Liver (tissue), 9 donors: ENCODE data around the gene RILP. TPM values are rescaled to one million over a fixed set of nuclear protein-coding genes. Genes with fewer than 3 reads are reported as not detected.

Experiments used
- DNase-seq: peaks from one replicate; pipeline ENCODE4 v3.0.0-alpha.2; 2017; ENCODE audit warnings: low spot score
- H3K27ac ChIP-seq, 2 donors: one replicate each; pipeline ENCODE4 v1.7.0; 2013; ENCODE audit warnings: inconsistent platforms in 2 of 2, low read length in 2 of 2, control low read depth in 1 of 2, low read depth in 1 of 2, mild to moderate bottlenecking in 1 of 2
- H3K27me3 ChIP-seq, 4 donors: one replicate each; pipeline versions ENCODE4 v1.6.1 to v1.7.0; 2013; ENCODE audit warnings: low read length in 3 of 4, inconsistent platforms in 1 of 4, mild to moderate bottlenecking in 1 of 4, moderate library complexity in 1 of 4; ENCODE audit not compliant: control insufficient read depth in 4 of 4, insufficient read depth in 4 of 4
- H3K36me3 ChIP-seq, 4 donors: one replicate each; pipeline versions ENCODE4 v1.6.1 to v1.7.0; 2013; ENCODE audit warnings: low read length in 3 of 4, mild to moderate bottlenecking in 3 of 4, low read depth in 1 of 4, moderate library complexity in 1 of 4; ENCODE audit not compliant: control insufficient read depth in 4 of 4, insufficient read depth in 3 of 4
- H3K4me1 ChIP-seq, 4 donors: one replicate each; pipeline versions ENCODE4 v1.6.1 to v1.7.0; 2013; ENCODE audit warnings: low read length in 3 of 4, mild to moderate bottlenecking in 3 of 4, moderate library complexity in 1 of 4; ENCODE audit not compliant: control insufficient read depth in 4 of 4, insufficient read depth in 4 of 4
- H3K4me3 ChIP-seq, 3 donors: one replicate each; pipeline versions ENCODE4 v1.6.1 to v1.7.0; 2013; ENCODE audit warnings: low read length in 3 of 3, control low read depth in 1 of 3, low read depth in 1 of 3, mild to moderate bottlenecking in 1 of 3
- H3K9ac ChIP-seq, 2 donors: one replicate each; pipeline ENCODE4 v1.7.0; 2013; ENCODE audit warnings: low read length in 2 of 2, mild to moderate bottlenecking in 2 of 2, moderate library complexity in 2 of 2, control low read depth in 1 of 2, low read depth in 1 of 2
- H3K9me3 ChIP-seq, 4 donors: one replicate each; pipeline versions ENCODE4 v1.6.1 to v1.7.0; 2013; ENCODE audit warnings: low read length in 3 of 4; ENCODE audit not compliant: control insufficient read depth in 4 of 4
- EGR1 ChIP-seq, 2 donors: IDR thresholded peaks; 2 replicates each; pipeline ENCODE4 v1.6.1; 2016 to 2018; ENCODE audit warnings: antibody characterized with exemption in 2 of 2, low read depth in 2 of 2
- FOXA1 ChIP-seq: IDR thresholded peaks from 2 replicates; pipeline ENCODE4 v1.6.1; 2016; ENCODE audit warnings: antibody characterized with exemption
- FOXA2 ChIP-seq: IDR thresholded peaks from 2 replicates; pipeline ENCODE4 v1.6.1; 2016; ENCODE audit warnings: antibody characterized with exemption
- GABPA ChIP-seq, 2 donors: IDR thresholded peaks in 1 of 2; conservative IDR thresholded peaks in 1 of 2; 2 replicates each; pipeline ENCODE4 v1.6.1; 2016; ENCODE audit warnings: antibody characterized with exemption in 2 of 2, mild to moderate bottlenecking in 1 of 2, moderate library complexity in 1 of 2
- HNF4A ChIP-seq, 2 donors: conservative IDR thresholded peaks; 2 replicates each; pipeline ENCODE4 v1.6.1; 2016; ENCODE audit warnings: antibody characterized with exemption in 2 of 2, mild to moderate bottlenecking in 2 of 2
- HNF4G ChIP-seq: IDR thresholded peaks from 2 replicates; pipeline ENCODE4 v1.6.1; 2016; ENCODE audit warnings: antibody characterized with exemption
- NR2F2 ChIP-seq: IDR thresholded peaks from 2 replicates; pipeline ENCODE4 v1.6.1; 2016; ENCODE audit warnings: antibody characterized with exemption
- RAD21 ChIP-seq, 2 donors: IDR thresholded peaks; 2 replicates each; pipeline ENCODE4 v1.6.1; 2016; ENCODE audit warnings: antibody characterized with exemption in 2 of 2, mild to moderate bottlenecking in 2 of 2
- SP1 ChIP-seq: IDR thresholded peaks from 2 replicates; pipeline ENCODE4 v1.6.1; 2018; ENCODE audit warnings: antibody characterized with exemption, mild to moderate bottlenecking
- TAF1 ChIP-seq: conservative IDR thresholded peaks from 2 replicates; pipeline ENCODE4 v1.6.1; 2016; ENCODE audit warnings: antibody characterized with exemption, mild to moderate bottlenecking
- YY1 ChIP-seq: IDR thresholded peaks from 2 replicates; pipeline ENCODE4 v1.6.1; 2016; ENCODE audit warnings: antibody characterized with exemption, mild to moderate bottlenecking
- whole genome bisulfite sequencing: extraction: QIAGEN DNeasy Blood & Tissue Kit; methylation state at CpG from one replicate; pipeline ENCODE4 v1.1.7; 2013; 5-methylcytosine and 5-hydroxymethylcytosine counted together
- polyA plus RNA-seq, 2 donors: library from polyadenylated mRNA; stranded (reverse) in 1 of 2; unstranded in 1 of 2; fragments of 200-250 nt in 1 of 2; fragments of >200 nt in 1 of 2; fragmentation: Nextera tagmentation in 1 of 2; extraction: Ambion mirVana in 1 of 2; gene quantifications; one replicate each; pipeline versions ENCODE4 v1.2.1 to v1.2.3, GENCODE V29; 2013 to 2015
- total RNA-seq, 2 donors: library from RNA; depleted of rRNA; stranded (reverse); fragments of >200 nt; gene quantifications; one replicate each; pipeline ENCODE4 v1.2.3, GENCODE V29; 2014
- TF ChIP-seq, protein P1 (sequence below): IDR thresholded peaks from 2 replicates; pipeline ENCODE4 v1.6.1; 2016; ENCODE audit warnings: antibody characterized with exemption
- TF ChIP-seq, protein P2 (sequence below): IDR thresholded peaks from 2 replicates; pipeline ENCODE4 v1.6.1; 2016; ENCODE audit warnings: antibody characterized with exemption
- TF ChIP-seq, protein P3 (sequence below): fragments of 150-350 bp; IDR thresholded peaks from 2 replicates; pipeline ENCODE4 v1.5.1; 2017; ENCODE audit warnings: improper control_type of control experiment, low read depth, low read length; ENCODE audit not compliant: missing input control
- TF ChIP-seq, protein P4 (sequence below): IDR thresholded peaks from 2 replicates; pipeline ENCODE4 v1.6.1; 2016; ENCODE audit warnings: antibody characterized with exemption
- TF ChIP-seq, protein P5 (sequence below): IDR thresholded peaks from 2 replicates; pipeline ENCODE4 v1.6.1; 2016; ENCODE audit warnings: antibody characterized with exemption, mild to moderate bottlenecking
- donor health status: healthy.
- donor health status: healthy.
- donor health status: healthy.
- donor health status: healthy.
- donor health status: healthy.

RILP gene
- total and polyA plus RNA-seq, 4 donors = 7.9 to 47.4 (median 22.5) TPM

DNA sequence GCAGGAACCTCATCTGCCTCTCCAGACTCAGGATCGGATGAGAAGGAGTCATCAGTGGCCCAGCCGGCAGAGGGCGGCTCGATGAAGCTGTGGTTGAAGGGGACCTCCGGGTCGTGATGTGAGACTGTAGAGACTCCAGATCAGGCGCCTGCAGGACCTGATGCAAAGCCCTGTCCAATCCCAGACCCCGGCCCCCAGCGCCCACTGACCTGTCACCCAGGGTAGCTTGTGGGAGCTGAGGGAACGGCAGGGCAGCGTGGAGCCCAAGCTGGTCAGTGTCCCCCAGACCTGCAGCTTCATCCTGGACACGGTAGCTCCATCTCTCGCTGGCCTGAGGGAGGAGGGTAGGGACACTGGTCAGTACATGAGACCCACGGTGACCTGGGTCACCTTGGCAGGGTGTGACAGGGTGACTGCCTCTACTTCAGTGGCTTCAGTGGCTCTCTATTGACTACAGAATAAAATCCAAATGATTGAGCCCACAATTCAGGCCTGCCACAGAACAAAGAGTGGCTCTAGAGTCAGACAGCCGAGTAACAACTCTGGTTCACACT is 12.9 kb downstream of the RILP start:
- 89% methylated on average over 15 of the region's 15 CpGs for WGBS
- Histone ChIP-seq H3K27me3 (no peaks in the 10 kb centered on the region), H3K4me3 (no peak overlapping the region), H3K27ac (no peak overlapping the region), H3K4me1 (no peaks in the 10 kb centered on the region), H3K36me3 (peaks cover 6 to 20% (median 13%) of the 10 kb centered on the region in 4 donors), H3K9me3 (no peaks in the 10 kb centered on the region), H3K9ac (no peak overlapping the region)
- DNase-seq = no peak
- TF ChIP-seq HNF4A (conservative IDR thresholded peaks at IDR 0.05) = no peak
- TF ChIP-seq EGR1 (IDR thresholded peaks at IDR 0.05; ENCODE audit: low read depth in 2 of 2) = no peak
- no peak for TF ChIP-seq FOXA1
- TF ChIP-seq FOXA2 = no peak
- TF ChIP-seq, protein P1, sequence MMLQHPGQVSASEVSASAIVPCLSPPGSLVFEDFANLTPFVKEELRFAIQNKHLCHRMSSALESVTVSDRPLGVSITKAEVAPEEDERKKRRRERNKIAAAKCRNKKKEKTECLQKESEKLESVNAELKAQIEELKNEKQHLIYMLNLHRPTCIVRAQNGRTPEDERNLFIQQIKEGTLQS = no peak
- TF ChIP-seq, protein P2, sequence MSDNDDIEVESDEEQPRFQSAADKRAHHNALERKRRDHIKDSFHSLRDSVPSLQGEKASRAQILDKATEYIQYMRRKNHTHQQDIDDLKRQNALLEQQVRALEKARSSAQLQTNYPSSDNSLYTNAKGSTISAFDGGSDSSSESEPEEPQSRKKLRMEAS = no peak
- no peak for TF ChIP-seq SP1
- no peak for TF ChIP-seq RAD21 (IDR thresholded peaks at IDR 0.05)
- no peak for TF ChIP-seq GABPA (IDR thresholded peaks at IDR 0.05 in 1 of 2, conservative IDR thresholded peaks at IDR 0.05 in 1 of 2)
- no peak for TF ChIP-seq HNF4G
- no peak for TF ChIP-seq NR2F2

DNA sequence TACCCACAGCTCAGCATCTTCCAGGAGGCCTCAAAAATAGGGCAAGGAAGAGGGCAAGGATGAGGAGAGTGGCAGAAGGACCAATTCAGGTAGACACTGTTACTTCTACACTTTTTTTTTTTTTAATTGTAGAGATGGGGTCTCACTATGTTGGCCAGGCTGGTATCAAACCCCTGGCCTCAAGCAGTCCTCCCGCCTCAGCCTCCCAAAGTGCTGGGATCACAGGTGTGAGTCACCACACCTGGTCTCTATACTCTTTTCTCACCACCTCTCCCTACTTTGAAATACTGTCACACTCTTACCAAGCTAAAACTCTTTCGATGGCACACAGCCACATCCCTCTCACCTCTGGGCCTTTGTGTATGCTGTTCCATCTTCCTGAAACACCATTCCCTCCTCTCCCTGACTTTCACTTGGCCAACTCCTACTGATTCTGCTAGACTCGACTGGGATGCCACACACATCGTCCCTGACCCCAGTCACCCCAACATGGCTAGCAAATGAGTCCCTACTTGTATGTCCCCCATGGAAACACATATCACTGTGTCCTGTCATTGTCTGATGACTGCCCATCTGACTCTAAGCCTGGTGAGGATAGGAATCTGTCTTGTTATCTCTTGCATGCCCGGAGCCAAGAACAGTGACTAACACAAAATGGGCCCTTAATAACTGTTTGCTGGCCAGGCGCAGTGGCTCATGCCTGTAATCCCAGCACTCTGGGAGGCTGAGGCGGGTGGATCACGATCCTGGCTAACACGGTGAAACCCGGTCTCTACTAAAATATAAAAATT is 13.8 kb downstream of the RILP start:
- Histone ChIP-seq H3K27ac (no peak overlapping the region), H3K4me1 (no peaks in the 10 kb centered on the region), H3K9me3 (no peaks in the 10 kb centered on the region), H3K9ac (no peak overlapping the region), H3K36me3 (peaks cover 6 to 20% (median 13%) of the 10 kb centered on the region in 4 donors), H3K4me3 (no peak overlapping the region), H3K27me3 (no peaks in the 10 kb centered on the region)
- TF ChIP-seq, protein P3, sequence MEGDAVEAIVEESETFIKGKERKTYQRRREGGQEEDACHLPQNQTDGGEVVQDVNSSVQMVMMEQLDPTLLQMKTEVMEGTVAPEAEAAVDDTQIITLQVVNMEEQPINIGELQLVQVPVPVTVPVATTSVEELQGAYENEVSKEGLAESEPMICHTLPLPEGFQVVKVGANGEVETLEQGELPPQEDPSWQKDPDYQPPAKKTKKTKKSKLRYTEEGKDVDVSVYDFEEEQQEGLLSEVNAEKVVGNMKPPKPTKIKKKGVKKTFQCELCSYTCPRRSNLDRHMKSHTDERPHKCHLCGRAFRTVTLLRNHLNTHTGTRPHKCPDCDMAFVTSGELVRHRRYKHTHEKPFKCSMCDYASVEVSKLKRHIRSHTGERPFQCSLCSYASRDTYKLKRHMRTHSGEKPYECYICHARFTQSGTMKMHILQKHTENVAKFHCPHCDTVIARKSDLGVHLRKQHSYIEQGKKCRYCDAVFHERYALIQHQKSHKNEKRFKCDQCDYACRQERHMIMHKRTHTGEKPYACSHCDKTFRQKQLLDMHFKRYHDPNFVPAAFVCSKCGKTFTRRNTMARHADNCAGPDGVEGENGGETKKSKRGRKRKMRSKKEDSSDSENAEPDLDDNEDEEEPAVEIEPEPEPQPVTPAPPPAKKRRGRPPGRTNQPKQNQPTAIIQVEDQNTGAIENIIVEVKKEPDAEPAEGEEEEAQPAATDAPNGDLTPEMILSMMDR = no peak
- TF ChIP-seq, protein P2 = no peak
- no peak for TF ChIP-seq NR2F2
- no peak for TF ChIP-seq YY1
- no peak for TF ChIP-seq TAF1
- no peak for TF ChIP-seq HNF4G
- TF ChIP-seq FOXA1 = no peak
- TF ChIP-seq, protein P4, sequence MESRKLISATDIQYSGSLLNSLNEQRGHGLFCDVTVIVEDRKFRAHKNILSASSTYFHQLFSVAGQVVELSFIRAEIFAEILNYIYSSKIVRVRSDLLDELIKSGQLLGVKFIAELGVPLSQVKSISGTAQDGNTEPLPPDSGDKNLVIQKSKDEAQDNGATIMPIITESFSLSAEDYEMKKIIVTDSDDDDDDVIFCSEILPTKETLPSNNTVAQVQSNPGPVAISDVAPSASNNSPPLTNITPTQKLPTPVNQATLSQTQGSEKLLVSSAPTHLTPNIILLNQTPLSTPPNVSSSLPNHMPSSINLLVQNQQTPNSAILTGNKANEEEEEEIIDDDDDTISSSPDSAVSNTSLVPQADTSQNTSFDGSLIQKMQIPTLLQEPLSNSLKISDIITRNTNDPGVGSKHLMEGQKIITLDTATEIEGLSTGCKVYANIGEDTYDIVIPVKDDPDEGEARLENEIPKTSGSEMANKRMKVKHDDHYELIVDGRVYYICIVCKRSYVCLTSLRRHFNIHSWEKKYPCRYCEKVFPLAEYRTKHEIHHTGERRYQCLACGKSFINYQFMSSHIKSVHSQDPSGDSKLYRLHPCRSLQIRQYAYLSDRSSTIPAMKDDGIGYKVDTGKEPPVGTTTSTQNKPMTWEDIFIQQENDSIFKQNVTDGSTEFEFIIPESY = no peak
- TF ChIP-seq, protein P5, sequence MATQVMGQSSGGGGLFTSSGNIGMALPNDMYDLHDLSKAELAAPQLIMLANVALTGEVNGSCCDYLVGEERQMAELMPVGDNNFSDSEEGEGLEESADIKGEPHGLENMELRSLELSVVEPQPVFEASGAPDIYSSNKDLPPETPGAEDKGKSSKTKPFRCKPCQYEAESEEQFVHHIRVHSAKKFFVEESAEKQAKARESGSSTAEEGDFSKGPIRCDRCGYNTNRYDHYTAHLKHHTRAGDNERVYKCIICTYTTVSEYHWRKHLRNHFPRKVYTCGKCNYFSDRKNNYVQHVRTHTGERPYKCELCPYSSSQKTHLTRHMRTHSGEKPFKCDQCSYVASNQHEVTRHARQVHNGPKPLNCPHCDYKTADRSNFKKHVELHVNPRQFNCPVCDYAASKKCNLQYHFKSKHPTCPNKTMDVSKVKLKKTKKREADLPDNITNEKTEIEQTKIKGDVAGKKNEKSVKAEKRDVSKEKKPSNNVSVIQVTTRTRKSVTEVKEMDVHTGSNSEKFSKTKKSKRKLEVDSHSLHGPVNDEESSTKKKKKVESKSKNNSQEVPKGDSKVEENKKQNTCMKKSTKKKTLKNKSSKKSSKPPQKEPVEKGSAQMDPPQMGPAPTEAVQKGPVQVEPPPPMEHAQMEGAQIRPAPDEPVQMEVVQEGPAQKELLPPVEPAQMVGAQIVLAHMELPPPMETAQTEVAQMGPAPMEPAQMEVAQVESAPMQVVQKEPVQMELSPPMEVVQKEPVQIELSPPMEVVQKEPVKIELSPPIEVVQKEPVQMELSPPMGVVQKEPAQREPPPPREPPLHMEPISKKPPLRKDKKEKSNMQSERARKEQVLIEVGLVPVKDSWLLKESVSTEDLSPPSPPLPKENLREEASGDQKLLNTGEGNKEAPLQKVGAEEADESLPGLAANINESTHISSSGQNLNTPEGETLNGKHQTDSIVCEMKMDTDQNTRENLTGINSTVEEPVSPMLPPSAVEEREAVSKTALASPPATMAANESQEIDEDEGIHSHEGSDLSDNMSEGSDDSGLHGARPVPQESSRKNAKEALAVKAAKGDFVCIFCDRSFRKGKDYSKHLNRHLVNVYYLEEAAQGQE = no peak
- TF ChIP-seq, protein P1 = no peak
- TF ChIP-seq RAD21 (IDR thresholded peaks at IDR 0.05) = no peak
- no peak for DNase-seq
- 87% methylated on average over 10 of the region's 10 CpGs for WGBS
